T47D (cell line): ENCODE measurements around the gene C14orf180.
"Not testable (repeated sequence)": the region's sequence is repeated elsewhere in the genome, so short reads cannot be mapped to it uniquely, and the experiment has no call there.

Experiments
- DNase-seq, 2 experiments: peaks; one replicate each; pipeline versions ENCODE4 v3.0.0 to v3.0.0-alpha.2; 2011 to 2012; ENCODE audit warnings: low read depth in 1 of 2, low spot score in 1 of 2
- JUND ChIP-seq: IDR thresholded peaks from 2 replicates; pipeline ENCODE4 v1.6.1; 2012; ENCODE audit warnings: low read depth
- in situ Hi-C: cut with HindIII; loops from 2 replicates; pipeline ENCODE4 v1.10.0; 2016; ENCODE audit warnings: low sequenced_read_pairs, low pct_unique_long_range_greater_than_20kb

C14orf180 gene

GRCh38 chr14:104569435-104569834 is 10.1 kb upstream of the C14orf180 start:
- no peak for TF ChIP-seq JUND
- DNase-seq: no peak
- in situ Hi-C loops: no loop called here

GRCh38 chr14:104571246-104571645 is 8.3 kb upstream of the C14orf180 start:
- TF ChIP-seq JUND: no peak

GRCh38 chr14:104572024-104572626 is 7.4 kb upstream of the C14orf180 start:
- in situ Hi-C loops: no loop called here
- no peak for DNase-seq
- no peak for TF ChIP-seq JUND

More at GRCh38 chr14:104571246-104571645, 8.3 kb upstream of the C14orf180 start:
- DNase-seq: no peak
- in situ Hi-C loops: no loop called here

- no peak for TF ChIP-seq JUND
- in situ Hi-C loops: no loop called here
- DNase-seq: no peak
These were observed 6.9 kb upstream of the C14orf180 start for GRCh38 chr14:104572668-104573067.

GRCh38 chr14:104573930-104574329 is 5.6 kb upstream of the C14orf180 start:
- no peak for DNase-seq
- TF ChIP-seq JUND: no peak

GRCh38 chr14:104574536-104574935 is 5.0 kb upstream of the C14orf180 start:
- TF ChIP-seq JUND: no peak
- in situ Hi-C loops: no loop called here
- no peak for DNase-seq

More at GRCh38 chr14:104573930-104574329, 5.6 kb upstream of the C14orf180 start:
- in situ Hi-C loops: no loop called here

GRCh38 chr14:104574978-104575583 is 4.5 kb upstream of the C14orf180 start:
- in situ Hi-C loops: no loop called here
- no peak for TF ChIP-seq JUND
- DNase-seq: no peak

GRCh38 chr14:104576232-104576969 is 3.2 kb upstream of the C14orf180 start:
- peak in 1 of 2 experiments; percentile 59 for DNase-seq
- in situ Hi-C loops: no loop called here
- no peak for TF ChIP-seq JUND

- no peak for TF ChIP-seq JUND
- in situ Hi-C loops: no loop called here
- no peak for DNase-seq
These were observed 2.6 kb upstream of the C14orf180 start for GRCh38 chr14:104576970-104577332.

- no peak for TF ChIP-seq JUND
- DNase-seq: no peak
- in situ Hi-C loops: no loop called here
These were observed 2.1 kb upstream of the C14orf180 start for GRCh38 chr14:104577426-104577825.

GRCh38 chr14:104577847-104578301 is 1.7 kb upstream of the C14orf180 start:
- no peak for TF ChIP-seq JUND
- DNase-seq: no peak
- in situ Hi-C loops: no loop called here

- DNase-seq: no peak
- in situ Hi-C loops: no loop called here
- TF ChIP-seq JUND: no peak
These were observed 1.2 kb upstream of the C14orf180 start for GRCh38 chr14:104578321-104578720.

- DNase-seq, in situ Hi-C loops: not testable (repeated sequence)
These were observed 375 bp downstream of the C14orf180 start for GRCh38 chr14:104579939-104580338.
